Measurements from ENCODE around the gene RALGAPA1.

DNA sequence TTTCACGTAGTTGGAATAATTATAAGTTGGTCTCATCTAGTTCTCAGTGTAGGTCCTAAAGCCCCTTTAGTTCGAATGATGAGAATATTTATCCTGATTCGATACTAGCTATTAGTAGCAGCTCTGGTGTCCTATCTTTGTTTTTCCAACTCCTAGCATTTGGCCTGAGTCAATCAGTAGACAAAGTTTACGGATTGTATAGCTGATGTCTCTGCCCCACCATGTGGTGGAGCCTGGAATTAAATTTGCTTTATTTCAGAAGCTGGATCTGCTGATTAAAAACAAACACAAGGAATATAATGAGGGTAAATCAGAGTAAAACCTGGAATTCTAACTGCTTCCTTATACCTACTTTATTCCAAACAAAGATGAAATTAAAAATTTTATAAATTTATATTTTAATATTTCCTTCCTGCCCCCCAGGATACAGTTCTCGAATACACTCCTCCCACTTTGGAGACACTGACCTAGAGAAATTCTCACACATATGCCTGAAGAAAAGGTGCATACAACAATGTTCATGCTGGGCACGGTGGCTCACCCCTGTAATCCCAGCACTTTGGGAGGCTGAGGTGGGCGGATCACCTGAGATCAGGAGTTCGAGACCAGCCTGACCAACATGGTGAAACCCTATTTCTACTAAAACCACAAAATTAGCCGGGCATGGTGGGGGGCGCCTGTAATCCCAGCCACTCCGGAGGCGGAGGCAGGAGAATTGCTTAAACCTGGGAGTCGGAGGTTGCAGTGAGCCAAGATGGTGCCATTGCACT, 9.4 kb upstream of the RALGAPA1 start:
- TF ChIP-seq, protein P1, sequence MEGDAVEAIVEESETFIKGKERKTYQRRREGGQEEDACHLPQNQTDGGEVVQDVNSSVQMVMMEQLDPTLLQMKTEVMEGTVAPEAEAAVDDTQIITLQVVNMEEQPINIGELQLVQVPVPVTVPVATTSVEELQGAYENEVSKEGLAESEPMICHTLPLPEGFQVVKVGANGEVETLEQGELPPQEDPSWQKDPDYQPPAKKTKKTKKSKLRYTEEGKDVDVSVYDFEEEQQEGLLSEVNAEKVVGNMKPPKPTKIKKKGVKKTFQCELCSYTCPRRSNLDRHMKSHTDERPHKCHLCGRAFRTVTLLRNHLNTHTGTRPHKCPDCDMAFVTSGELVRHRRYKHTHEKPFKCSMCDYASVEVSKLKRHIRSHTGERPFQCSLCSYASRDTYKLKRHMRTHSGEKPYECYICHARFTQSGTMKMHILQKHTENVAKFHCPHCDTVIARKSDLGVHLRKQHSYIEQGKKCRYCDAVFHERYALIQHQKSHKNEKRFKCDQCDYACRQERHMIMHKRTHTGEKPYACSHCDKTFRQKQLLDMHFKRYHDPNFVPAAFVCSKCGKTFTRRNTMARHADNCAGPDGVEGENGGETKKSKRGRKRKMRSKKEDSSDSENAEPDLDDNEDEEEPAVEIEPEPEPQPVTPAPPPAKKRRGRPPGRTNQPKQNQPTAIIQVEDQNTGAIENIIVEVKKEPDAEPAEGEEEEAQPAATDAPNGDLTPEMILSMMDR (IDR thresholded peaks at IDR 0.05): peak in 5 of 7 experiments; percentile 36 to 67 (median 59)
- no peak for TF ChIP-seq POLR2A (IDR thresholded peaks at IDR 0.05)
- no peak for TF ChIP-seq EP300 (IDR thresholded peaks at IDR 0.05)
- TF ChIP-seq POLR2AphosphoS5 (IDR thresholded peaks at IDR 0.05): no peak

Data from stomach (tissue), 4 donors.